Fibroblast of peridontal ligament (primary cell): ENCODE measurements around the gene TM9SF4.

Source experiments
- DNase-seq: peaks from one replicate; pipeline ENCODE4 v3.0.0-alpha.2; 2010; ENCODE audit errors: extremely low read depth

Gene TM9SF4

GRCh38 chr20:32128167-32128566, 18.7 kb downstream of the TM9SF4 start:
- no peak for DNase-seq

DNA sequence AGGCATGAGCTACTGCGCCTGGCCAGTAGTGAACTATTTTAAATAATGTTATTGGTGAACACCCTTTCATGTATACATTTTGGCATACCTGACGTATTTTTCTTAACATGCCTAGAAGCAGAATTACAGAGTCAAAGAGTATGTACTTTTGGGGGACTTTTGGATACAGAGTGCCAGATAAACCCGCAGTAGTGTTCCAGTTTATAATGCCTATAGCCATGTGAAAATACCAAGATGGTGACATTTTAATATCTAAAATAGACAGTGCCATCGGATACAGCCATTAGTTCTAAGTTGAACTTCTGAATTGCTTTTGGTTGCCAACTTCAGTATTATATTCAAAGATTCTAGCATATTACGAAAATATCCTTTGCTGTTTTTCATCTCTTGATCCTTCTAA, 20.3 kb downstream of the TM9SF4 start:
- no peak for DNase-seq

DNA sequence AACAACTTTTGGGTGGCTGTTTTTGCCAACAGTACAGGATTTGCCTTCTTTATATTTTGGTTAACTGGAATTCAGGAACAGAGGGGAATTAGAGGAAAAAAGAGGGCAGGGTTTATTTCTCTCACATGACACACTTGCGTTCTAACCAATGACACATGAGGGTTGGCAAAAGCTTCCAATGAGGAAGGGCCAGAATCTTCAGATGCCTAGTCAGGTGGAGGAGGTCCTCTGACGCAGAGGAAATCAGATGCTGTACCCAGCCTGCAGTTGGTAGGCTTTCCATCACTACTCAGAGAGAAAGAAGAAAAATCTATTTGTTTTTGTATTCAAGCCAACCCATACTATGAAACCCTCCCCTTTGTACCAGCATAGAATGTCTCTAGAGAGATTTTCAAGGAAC, 20.8 kb downstream of the TM9SF4 start:
- DNase-seq: no peak

DNA sequence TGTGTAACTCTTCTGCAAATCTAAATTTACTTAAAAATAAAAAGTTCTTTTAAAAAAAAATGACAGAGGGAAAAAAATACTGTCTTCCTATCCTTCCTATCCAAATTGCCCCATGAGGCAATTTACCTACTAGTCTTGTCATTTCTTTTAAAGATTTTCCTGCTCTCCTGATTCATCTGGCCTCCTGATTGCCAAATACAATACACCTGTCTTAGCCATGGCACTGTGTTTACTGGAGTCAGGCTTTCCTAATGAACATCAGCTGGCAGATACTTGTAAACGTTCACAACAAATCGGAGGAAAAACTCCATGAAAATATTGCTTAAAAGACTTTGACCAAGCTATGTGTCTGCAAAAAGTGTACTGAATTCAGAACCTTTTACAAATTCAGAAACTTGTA, 21.5 kb downstream of the TM9SF4 start:
- DNase-seq: no peak

DNA sequence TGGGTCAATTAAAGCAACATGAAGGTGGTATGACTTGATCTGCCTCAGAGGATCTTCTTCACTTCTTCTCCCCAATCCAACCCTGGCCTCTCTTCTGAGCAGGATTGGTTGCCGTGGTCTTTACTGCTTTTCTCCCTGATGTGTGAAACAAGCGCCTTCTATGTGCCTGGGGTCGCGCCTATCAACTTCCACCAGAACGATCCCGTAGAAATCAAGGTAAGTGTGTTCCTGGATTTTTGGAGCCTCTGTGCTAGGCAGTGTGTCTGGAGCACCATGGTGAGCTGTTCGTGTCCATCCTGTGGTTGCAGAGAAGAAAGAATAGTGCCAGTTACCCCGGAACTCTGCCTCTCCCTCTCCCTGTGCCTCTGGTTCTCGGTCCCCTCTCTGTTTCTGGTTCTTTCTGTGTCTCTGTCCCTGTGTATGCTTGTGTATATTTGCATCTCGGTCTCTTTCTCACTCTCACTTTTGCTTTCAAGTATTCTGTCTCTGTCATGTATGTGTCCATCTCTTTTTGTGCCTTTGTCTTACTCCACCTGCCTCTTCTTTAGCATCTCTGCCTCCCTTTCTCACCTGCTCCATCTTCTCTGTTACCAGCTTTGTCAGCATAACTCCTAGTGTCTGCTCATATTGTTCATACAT, 23.5 kb downstream of the TM9SF4 start:
- no peak for DNase-seq

GRCh38 chr20:32134026-32134425, 24.5 kb downstream of the TM9SF4 start:
- no peak for DNase-seq

GRCh38 chr20:32135983-32136515, 26.5 kb downstream of the TM9SF4 start:
- DNase-seq: no peak

DNA sequence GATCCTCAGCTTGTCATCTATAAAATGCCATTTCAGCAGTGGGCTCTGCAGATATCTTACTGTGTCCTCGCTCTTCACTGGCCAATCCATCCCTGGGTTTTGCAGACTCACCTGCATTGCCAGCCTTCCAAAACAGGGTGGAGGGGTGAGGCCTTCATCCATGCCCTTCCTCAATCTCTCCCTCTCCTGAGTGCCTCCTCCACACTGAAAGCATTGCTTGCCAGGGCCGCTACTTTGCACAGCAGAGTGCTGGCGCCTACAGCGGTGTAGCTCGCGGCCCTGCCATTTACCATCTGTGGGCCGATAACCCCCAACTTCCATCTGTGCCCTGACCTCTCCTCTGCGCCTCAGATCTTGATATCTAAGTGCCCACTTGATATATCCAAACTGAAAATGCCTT, 29.4 kb downstream of the TM9SF4 start:
- DNase-seq: no peak

DNA sequence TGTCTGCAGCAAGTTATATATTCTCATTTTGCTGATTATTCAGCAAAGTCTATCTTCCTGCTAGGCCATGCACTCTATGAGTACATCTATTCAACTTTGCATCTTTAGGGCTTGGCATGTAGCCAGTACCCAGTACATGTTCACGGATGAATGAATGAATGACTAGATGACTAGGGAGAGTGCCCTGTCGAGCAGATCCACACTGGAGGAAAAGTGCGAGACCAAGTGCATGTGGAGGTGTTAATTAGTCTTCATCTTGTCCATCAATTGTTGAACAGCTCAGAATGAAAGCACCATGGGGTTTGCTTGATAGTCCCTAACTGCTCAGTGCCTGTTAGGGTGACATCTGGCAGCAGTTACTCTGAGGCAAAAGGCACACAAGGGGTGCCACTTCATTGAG, 30.4 kb downstream of the TM9SF4 start:
- DNase-seq: no peak

DNA sequence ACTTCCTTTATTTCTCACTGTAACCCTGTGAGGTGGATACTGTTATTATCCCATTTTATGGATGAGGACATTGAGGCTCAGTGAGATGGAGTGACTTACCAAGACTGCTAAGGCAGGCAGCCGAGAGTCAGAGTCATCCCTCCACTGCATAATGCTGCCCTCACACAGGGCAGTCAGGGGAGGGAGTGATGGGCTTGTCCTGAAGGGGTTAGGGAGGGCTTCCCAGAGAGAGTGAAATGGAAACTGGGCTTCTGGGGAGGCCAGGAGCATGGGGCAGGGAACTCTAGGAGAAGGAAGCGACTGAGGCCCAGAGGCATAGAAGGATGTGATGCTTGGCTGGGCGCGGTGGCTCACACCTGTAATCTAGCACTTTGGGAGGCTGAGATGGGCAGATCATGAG, 31.1 kb downstream of the TM9SF4 start:
- DNase-seq: no peak

DNA sequence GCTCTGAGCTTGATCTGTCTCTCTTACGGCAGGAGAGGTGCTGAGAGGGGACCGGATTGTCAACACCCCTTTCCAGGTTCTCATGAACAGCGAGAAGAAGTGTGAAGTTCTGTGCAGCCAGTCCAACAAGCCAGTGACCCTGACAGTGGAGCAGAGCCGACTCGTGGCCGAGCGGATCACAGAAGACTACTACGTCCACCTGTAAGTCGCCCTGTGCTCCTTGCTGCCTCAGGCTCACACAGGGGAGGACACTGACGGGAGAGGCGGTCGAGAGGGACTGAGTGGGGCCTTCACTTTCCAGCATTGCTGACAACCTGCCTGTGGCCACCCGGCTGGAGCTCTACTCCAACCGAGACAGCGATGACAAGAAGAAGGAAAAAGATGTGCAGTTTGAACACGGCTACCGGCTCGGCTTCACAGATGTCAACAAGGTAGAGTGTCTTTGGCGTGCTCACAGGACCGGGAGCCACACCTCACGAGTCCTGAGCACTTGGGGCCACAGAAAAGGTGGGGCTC, 32.0 kb downstream of the TM9SF4 start:
- DNase-seq: no peak

DNA sequence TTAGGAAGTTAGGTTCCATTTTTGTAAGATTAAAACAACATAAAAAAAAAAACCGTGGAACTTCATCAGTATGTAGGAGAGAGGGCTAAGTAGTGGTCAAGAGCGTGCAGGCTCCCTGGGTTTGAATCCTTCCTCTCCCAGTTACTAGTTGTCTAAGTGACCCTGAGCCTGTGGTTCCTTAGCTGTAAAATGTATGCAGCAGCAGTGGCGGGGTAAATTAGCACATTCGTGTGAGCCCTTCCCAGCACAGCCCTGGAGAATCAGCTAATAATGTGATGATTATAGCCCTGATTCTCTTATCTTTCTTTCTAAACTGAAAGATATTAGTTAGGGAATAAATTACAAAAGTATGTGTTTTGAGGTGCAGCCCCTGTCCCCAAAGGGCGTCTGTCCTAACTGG, 32.6 kb downstream of the TM9SF4 start:
- DNase-seq: no peak

DNA sequence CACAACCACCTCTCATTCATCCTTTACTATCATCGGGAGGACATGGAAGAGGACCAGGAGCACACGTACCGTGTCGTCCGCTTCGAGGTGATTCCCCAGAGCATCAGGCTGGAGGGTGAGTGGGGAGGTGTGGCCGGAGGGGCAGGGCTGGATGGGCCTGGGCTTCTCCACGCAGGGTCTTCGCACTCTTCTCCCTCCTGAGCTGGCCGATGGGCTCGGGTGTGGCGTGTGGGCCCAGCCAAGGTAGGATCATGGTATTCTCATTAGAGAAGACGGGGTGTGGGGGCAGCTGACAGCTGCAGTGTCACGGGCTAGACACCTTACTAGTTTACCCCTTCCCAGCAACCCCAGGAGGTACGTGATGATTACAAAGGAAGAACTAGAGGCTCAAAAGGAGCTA, 33.5 kb downstream of the TM9SF4 start:
- no peak for DNase-seq

GRCh38 chr20:32144898-32145662, 35.6 kb downstream of the TM9SF4 start:
- DNase-seq: no peak

DNA sequence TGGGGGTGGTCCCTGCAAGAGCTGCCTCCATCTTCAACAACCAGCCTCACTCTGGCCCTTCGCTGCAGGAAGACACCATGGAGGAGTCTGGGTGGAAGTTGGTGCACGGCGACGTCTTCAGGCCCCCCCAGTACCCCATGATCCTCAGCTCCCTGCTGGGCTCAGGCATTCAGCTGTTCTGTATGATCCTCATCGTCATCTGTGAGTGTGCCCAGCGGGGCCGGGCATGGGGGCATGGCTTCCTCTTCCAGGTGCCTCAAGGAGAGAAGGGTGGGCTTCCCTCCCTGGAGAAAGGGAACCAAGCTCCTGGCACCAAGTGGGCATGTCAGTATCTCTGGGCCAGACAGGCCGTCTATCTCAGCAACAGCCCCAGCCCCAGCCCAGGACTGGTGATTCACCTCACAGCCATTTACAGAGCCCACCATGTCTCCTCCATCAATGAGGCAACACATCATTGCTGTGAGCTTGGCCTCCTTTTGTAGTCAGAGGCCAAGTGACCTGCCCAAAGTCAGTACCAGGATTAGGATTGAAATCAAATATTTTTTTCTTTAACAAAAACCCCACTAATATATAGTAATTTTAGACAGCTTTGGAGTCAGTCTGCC, 40.2 kb downstream of the TM9SF4 start:
- DNase-seq: no peak

DNA sequence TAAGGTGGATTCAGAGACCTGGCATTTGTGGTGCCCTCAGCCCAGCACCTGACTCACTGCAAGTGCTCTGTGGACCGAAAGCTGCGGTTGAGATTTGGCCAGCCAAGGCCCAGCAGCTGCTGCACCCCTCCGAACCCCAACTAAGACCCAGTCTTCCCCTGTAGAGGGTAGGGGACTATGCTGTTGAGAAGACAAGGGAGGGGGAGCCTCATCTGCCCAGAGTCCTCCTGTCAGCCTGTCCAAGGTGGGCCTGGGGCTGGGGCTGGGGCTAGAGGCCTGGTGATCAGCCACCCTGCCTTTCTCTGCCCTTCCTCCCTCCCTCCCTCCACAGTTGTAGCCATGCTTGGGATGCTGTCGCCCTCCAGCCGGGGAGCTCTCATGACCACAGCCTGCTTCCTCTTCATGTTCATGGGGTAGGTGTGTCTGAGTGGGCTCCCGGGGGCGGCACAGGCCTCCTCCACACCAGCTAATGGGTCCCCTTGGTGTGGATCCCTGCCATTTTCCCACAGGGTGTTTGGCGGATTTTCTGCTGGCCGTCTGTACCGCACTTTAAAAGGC, 40.9 kb downstream of the TM9SF4 start:
- DNase-seq: no peak

DNA sequence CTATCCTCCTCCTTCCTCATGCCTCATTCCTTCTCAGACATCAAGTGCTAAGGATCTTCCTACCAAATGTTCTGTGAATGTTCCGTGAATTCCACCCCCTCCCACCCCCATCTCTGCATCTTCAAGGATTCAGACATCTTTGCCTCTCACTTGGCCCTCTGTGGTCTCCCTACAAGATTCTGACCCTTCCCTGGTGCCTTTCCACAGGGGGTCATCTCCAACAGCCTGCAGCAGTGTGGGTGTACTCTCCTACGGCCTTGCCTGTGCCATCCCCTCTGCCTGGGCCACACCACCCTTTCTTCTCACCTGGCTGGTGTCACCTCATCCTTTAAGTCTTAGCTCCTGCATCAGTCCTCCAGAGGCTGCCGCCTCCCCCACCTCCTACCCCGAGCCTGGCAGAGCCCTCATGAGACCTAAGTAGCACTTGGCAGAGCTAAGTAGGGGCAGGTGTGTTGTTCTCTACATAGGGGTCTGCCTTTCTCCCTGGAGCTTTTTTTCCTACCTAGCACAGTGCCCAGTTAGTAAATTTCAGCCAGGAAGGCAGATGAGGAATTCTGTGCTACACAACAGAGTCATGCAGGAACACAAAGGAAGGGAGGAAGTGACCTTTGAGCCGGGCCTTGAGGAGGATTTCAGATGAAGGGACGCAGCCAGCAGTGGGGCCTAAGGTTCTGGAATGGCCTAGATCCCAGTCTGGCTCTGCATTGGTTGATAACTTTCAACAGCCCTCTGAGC, 43.1 kb downstream of the TM9SF4 start:
- no peak for DNase-seq

DNA sequence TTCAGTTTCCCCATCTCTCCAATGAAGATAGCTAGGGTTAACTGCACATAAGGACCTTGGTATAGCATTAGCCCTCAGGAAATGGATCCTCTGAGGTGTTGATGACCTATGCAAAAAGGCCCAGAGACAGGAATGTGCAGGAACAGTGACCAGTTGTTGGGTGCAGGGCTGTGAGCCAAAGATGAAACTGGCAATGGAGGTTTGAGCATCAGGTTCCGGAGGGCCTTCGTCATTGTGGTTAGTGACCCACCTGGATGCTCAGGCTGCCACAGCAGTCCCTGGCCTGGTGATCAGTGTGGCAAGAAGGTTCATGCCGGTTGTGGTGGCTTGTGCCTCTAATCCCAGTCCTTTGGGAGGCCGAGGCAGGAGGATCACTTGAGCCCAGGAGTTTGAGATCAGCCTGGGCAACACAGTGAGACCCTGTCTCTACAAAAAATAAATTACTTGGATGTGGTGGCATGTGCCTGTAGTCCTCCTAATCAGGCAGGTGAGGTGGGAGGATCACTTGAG, 43.7 kb downstream of the TM9SF4 start:
- no peak for DNase-seq

DNA sequence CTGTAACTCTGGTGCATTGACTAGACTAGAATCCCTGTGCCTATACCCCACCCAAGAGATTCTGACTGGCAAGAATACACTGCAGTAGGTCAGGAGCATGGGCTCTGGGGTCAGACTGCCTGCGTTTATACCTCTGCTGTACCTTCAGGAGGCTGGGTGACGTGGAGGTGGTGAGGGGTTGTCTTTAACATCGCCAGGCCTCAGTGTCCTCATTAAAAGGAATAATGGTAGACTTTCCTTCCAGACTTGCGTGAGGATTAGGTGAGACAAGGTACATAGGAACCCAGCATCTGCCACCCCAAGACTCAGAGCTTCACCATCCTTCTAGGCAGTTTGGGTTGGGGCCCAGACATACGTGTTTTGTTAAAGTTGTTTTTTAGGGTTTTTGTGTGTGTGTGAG, 44.3 kb downstream of the TM9SF4 start:
- DNase-seq: no peak

- peak; percentile 83 for DNase-seq
Measured at GRCh38 chr20:32155017-32155981, 45.8 kb downstream of the TM9SF4 start.
